Liver (tissue), 3 donors: ENCODE results near the gene PPARD.
"Not testable (repeated sequence)": the region's sequence is repeated elsewhere in the genome, so short reads cannot be mapped to it uniquely, and the experiment has no call there.

Source experiments
- EGR1 ChIP-seq, 2 donors: IDR thresholded peaks; 2 replicates each; pipeline ENCODE4 v1.6.1; 2016 to 2018; ENCODE audit warnings: antibody characterized with exemption in 2 of 2, low read depth in 2 of 2
- FOXA1 ChIP-seq: IDR thresholded peaks from 2 replicates; pipeline ENCODE4 v1.6.1; 2016; ENCODE audit warnings: antibody characterized with exemption
- FOXA2 ChIP-seq: IDR thresholded peaks from 2 replicates; pipeline ENCODE4 v1.6.1; 2016; ENCODE audit warnings: antibody characterized with exemption
- GABPA ChIP-seq, 2 donors: IDR thresholded peaks in 1 of 2; conservative IDR thresholded peaks in 1 of 2; 2 replicates each; pipeline ENCODE4 v1.6.1; 2016; ENCODE audit warnings: antibody characterized with exemption in 2 of 2, mild to moderate bottlenecking in 1 of 2, moderate library complexity in 1 of 2
- MAX ChIP-seq: IDR thresholded peaks from 2 replicates; pipeline ENCODE4 v1.6.1; 2016; ENCODE audit warnings: antibody characterized with exemption
- RAD21 ChIP-seq, 2 donors: IDR thresholded peaks; 2 replicates each; pipeline ENCODE4 v1.6.1; 2016; ENCODE audit warnings: antibody characterized with exemption in 2 of 2, mild to moderate bottlenecking in 2 of 2
- RXRA ChIP-seq, 2 donors: IDR thresholded peaks; 2 replicates each; pipeline ENCODE4 v1.6.1; 2017 to 2018; ENCODE audit warnings: antibody characterized with exemption in 2 of 2, mild to moderate bottlenecking in 1 of 2
- SP1 ChIP-seq: IDR thresholded peaks from 2 replicates; pipeline ENCODE4 v1.6.1; 2018; ENCODE audit warnings: antibody characterized with exemption, mild to moderate bottlenecking
- TAF1 ChIP-seq: conservative IDR thresholded peaks from 2 replicates; pipeline ENCODE4 v1.6.1; 2016; ENCODE audit warnings: antibody characterized with exemption, mild to moderate bottlenecking
- YY1 ChIP-seq: IDR thresholded peaks from 2 replicates; pipeline ENCODE4 v1.6.1; 2016; ENCODE audit warnings: antibody characterized with exemption, mild to moderate bottlenecking
- TF ChIP-seq, protein P1 (sequence below): fragments of 150-350 bp; IDR thresholded peaks from 2 replicates; pipeline ENCODE4 v1.5.1; 2017; ENCODE audit warnings: improper control_type of control experiment, low read depth, low read length; ENCODE audit not compliant: missing input control
- TF ChIP-seq, protein P2 (sequence below): IDR thresholded peaks from 2 replicates; pipeline ENCODE4 v1.6.1; 2016; ENCODE audit warnings: antibody characterized with exemption
- TF ChIP-seq, protein P3 (sequence below): IDR thresholded peaks from 2 replicates; pipeline ENCODE4 v1.6.1; 2016; ENCODE audit warnings: antibody characterized with exemption, mild to moderate bottlenecking
- donor health status: healthy.
- donor health status: healthy.

- TF ChIP-seq, protein P1, sequence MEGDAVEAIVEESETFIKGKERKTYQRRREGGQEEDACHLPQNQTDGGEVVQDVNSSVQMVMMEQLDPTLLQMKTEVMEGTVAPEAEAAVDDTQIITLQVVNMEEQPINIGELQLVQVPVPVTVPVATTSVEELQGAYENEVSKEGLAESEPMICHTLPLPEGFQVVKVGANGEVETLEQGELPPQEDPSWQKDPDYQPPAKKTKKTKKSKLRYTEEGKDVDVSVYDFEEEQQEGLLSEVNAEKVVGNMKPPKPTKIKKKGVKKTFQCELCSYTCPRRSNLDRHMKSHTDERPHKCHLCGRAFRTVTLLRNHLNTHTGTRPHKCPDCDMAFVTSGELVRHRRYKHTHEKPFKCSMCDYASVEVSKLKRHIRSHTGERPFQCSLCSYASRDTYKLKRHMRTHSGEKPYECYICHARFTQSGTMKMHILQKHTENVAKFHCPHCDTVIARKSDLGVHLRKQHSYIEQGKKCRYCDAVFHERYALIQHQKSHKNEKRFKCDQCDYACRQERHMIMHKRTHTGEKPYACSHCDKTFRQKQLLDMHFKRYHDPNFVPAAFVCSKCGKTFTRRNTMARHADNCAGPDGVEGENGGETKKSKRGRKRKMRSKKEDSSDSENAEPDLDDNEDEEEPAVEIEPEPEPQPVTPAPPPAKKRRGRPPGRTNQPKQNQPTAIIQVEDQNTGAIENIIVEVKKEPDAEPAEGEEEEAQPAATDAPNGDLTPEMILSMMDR, result not testable (repeated sequence)
- TF ChIP-seq FOXA2; MAX; FOXA1; YY1; RXRA (IDR thresholded peaks at IDR 0.05); EGR1 (IDR thresholded peaks at IDR 0.05; ENCODE audit: low read depth in 2 of 2); RAD21 (IDR thresholded peaks at IDR 0.05); SP1; TAF1; GABPA (IDR thresholded peaks at IDR 0.05 in 1 of 2, conservative IDR thresholded peaks at IDR 0.05 in 1 of 2): not testable (repeated sequence)
- TF ChIP-seq, protein P2, sequence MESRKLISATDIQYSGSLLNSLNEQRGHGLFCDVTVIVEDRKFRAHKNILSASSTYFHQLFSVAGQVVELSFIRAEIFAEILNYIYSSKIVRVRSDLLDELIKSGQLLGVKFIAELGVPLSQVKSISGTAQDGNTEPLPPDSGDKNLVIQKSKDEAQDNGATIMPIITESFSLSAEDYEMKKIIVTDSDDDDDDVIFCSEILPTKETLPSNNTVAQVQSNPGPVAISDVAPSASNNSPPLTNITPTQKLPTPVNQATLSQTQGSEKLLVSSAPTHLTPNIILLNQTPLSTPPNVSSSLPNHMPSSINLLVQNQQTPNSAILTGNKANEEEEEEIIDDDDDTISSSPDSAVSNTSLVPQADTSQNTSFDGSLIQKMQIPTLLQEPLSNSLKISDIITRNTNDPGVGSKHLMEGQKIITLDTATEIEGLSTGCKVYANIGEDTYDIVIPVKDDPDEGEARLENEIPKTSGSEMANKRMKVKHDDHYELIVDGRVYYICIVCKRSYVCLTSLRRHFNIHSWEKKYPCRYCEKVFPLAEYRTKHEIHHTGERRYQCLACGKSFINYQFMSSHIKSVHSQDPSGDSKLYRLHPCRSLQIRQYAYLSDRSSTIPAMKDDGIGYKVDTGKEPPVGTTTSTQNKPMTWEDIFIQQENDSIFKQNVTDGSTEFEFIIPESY, result not testable (repeated sequence)
- TF ChIP-seq, protein P3, sequence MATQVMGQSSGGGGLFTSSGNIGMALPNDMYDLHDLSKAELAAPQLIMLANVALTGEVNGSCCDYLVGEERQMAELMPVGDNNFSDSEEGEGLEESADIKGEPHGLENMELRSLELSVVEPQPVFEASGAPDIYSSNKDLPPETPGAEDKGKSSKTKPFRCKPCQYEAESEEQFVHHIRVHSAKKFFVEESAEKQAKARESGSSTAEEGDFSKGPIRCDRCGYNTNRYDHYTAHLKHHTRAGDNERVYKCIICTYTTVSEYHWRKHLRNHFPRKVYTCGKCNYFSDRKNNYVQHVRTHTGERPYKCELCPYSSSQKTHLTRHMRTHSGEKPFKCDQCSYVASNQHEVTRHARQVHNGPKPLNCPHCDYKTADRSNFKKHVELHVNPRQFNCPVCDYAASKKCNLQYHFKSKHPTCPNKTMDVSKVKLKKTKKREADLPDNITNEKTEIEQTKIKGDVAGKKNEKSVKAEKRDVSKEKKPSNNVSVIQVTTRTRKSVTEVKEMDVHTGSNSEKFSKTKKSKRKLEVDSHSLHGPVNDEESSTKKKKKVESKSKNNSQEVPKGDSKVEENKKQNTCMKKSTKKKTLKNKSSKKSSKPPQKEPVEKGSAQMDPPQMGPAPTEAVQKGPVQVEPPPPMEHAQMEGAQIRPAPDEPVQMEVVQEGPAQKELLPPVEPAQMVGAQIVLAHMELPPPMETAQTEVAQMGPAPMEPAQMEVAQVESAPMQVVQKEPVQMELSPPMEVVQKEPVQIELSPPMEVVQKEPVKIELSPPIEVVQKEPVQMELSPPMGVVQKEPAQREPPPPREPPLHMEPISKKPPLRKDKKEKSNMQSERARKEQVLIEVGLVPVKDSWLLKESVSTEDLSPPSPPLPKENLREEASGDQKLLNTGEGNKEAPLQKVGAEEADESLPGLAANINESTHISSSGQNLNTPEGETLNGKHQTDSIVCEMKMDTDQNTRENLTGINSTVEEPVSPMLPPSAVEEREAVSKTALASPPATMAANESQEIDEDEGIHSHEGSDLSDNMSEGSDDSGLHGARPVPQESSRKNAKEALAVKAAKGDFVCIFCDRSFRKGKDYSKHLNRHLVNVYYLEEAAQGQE, result not testable (repeated sequence)
Measured at GRCh38 chr6:35328965-35329364, 13.4 kb upstream of the PPARD start.
